Activated T-helper 2 cell treated with anti-CD3 and anti-CD28 coated beads, Interferon-gamma antibody, Interleukin-2, Interleukin-4, amounts not matched to agents 10 μg/mL and 5 μg/mL and 100 μg/mL, durations not matched to agents 14 hours and 24 hours and 36 hours (primary cell): ENCODE results near the gene CCDC83. TPM values are rescaled to one million over a fixed set of nuclear protein-coding genes. Genes with fewer than 3 reads are reported as not detected.

Source experiments
- DNase-seq: peaks from one replicate; pipeline ENCODE4 v3.0.0; 2021; ENCODE audit warnings: low spot score
- H3K27ac Mint-ChIP-seq: one replicate; pipeline ENCODE4 v1.8.0; 2021; ENCODE audit warnings: mixed read lengths
- H3K27me3 Mint-ChIP-seq: one replicate; pipeline ENCODE4 v1.8.0; 2021; ENCODE audit warnings: low read depth, mixed read lengths
- H3K36me3 Mint-ChIP-seq: one replicate; pipeline ENCODE4 v1.8.0; 2021; ENCODE audit warnings: low read depth, mixed read lengths
- H3K4me1 Mint-ChIP-seq: one replicate; pipeline ENCODE4 v1.8.0; 2021; ENCODE audit warnings: low read depth, mixed read lengths
- H3K4me3 Mint-ChIP-seq: one replicate; pipeline ENCODE4 v1.8.0; 2021; ENCODE audit warnings: low read depth, mild to moderate bottlenecking, moderate library complexity, mixed read lengths
- H3K9me3 Mint-ChIP-seq: one replicate; pipeline ENCODE4 v1.8.0; 2021; ENCODE audit warnings: mixed read lengths
- intact Hi-C: fragments of 100-400 bp; cut with micrococcal nuclease; formaldehyde crosslinking; loops from one replicate; pipeline ENCODE4 v1.15.1; 2023
- total RNA-seq: library from RNA; stranded (reverse); gene quantifications from 2 replicates; pipeline ENCODE4 v1.2.3, GENCODE V29; 2022

CCDC83 gene
- not detected in 2 replicates for total RNA-seq

GRCh38 chr11:85855341-85855656 lies at the start of gene CCDC83:
Gene CCDC83, plus strand, starts transcription at chr11:85855383. Its CDS starts 9,741 bp downstream, at chr11:85865124.
- H3K9me3 Mint-ChIP-seq: peaks cover under 1% of the 10 kb centered on the region
- H3K4me1 Mint-ChIP-seq: peaks cover 13% of the 10 kb centered on the region
- peaks cover 5% of the 10 kb centered on the region for H3K27me3 Mint-ChIP-seq
- intact Hi-C loops: loop anchor here (1.0 to 10.0 kb wide), 8 partner anchors 28 to 830 kb away; partner anchors contain the start of gene EED
- peak within 1 kb of the TSS; percentile 84 for H3K4me3 Mint-ChIP-seq
- peaks cover 14% of the 10 kb centered on the region for H3K36me3 Mint-ChIP-seq
- peak within 1 kb of the TSS; percentile 90 for H3K27ac Mint-ChIP-seq
- no peak for DNase-seq

GRCh38 chr11:85805387-85805786 lies 49.8 kb upstream of the CCDC83 start:
- Mint-ChIP-seq H3K27ac (no peak overlapping the region), H3K4me3 (no peak overlapping the region), H3K27me3 (peaks cover 2% of the 10 kb centered on the region), H3K36me3 (peaks cover 26% of the 10 kb centered on the region), H3K9me3 (peaks cover 5% of the 10 kb centered on the region), H3K4me1 (peaks cover 35% of the 10 kb centered on the region)
- no peak for DNase-seq
- intact Hi-C loops: no loop called here

- intact Hi-C loops: no loop called here
- Mint-ChIP-seq H3K27me3 (peaks cover 2% of the 10 kb centered on the region), H3K4me3 (no peak overlapping the region), H3K27ac (no peak overlapping the region), H3K36me3 (peaks cover 20% of the 10 kb centered on the region), H3K9me3 (no peaks in the 10 kb centered on the region), H3K4me1 (peaks cover 34% of the 10 kb centered on the region)
- no peak for DNase-seq
Measured at GRCh38 chr11:85806016-85806415, 49.2 kb upstream of the CCDC83 start.

DNA sequence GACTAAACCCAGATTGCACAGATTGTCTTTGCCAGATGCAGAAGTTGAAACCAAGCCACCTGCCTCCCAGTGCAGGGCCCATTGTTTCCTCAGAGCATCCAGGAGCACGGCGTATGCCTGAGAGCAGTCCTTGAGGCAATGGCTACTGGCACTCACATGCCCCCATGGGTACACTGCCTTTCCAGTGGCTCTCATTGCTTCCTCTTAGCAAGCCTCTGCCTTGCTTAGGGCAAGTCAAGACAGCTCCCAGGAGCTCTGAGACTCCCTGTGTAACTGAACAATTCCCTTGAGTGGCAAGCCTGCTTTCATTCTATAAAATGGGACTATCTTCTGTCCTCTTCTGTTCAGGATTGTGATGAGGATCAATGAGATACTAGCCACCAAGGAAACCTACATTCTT lies 48.3 kb upstream of the CCDC83 start:
- peaks cover 19% of the 10 kb centered on the region for H3K36me3 Mint-ChIP-seq
- no peak overlapping the region for H3K27ac Mint-ChIP-seq
- peaks cover 2% of the 10 kb centered on the region for H3K27me3 Mint-ChIP-seq
- no peaks in the 10 kb centered on the region for H3K9me3 Mint-ChIP-seq
- DNase-seq: no peak
- H3K4me3 Mint-ChIP-seq: no peak overlapping the region
- peaks cover 34% of the 10 kb centered on the region for H3K4me1 Mint-ChIP-seq
- intact Hi-C loops: no loop called here

DNA sequence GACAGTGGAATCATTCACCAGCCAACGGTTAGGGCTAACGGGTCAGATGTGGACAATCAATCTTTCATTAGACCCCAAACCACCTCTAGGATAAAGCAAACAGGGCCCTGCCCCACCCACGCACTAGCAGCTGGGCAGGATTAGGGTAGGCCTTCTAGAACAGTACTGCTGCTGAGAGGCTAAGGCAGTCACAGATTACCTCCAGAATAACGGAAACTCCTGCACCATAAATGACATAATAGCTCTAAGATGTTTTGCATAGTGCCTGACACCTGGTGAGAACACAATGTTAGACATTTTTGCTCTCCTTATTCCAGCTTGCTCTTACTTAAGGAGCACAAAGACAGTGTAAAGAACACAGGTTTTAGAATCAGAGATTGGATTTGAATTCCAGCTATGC lies 46.0 kb upstream of the CCDC83 start:
- peaks cover 38% of the 10 kb centered on the region for H3K4me1 Mint-ChIP-seq
- no peak overlapping the region for H3K4me3 Mint-ChIP-seq
- H3K9me3 Mint-ChIP-seq: no peaks in the 10 kb centered on the region
- H3K27me3 Mint-ChIP-seq: peaks cover 3% of the 10 kb centered on the region
- intact Hi-C loops: no loop called here
- peaks cover 7% of the 10 kb centered on the region for H3K36me3 Mint-ChIP-seq
- DNase-seq: no peak
- no peak overlapping the region for H3K27ac Mint-ChIP-seq

DNA sequence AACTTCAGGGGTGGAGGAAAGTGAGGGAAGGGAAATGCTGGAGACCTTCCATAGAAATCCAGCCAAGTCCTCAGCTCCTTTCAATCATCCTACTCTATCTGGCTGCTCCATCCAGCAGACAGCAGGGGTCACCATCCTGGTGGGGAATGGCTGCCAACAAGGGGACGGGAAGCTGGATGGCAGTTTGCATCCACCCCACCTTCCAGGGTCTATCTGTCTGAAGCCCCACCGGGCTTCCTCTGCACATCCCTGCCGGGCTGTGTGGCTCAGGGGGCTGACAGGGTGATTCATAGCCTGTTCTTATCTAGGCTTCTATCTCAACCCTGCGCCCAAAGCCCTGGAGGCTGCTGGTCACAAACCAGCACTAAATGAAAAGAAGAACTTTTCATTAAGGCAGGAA lies 45.3 kb upstream of the CCDC83 start:
- H3K4me1 Mint-ChIP-seq: peaks cover 41% of the 10 kb centered on the region
- peak overlapping the region; percentile 82 for H3K4me3 Mint-ChIP-seq
- peaks cover under 1% of the 10 kb centered on the region for H3K36me3 Mint-ChIP-seq
- intact Hi-C loops: loop anchor here (1.0 to 5.0 kb wide), 3 partner anchors 29 to 183 kb away; partner anchors contain the start of genes DLG2 and TMEM126B
- H3K27me3 Mint-ChIP-seq: peaks cover 3% of the 10 kb centered on the region
- DNase-seq: no peak
- no peaks in the 10 kb centered on the region for H3K9me3 Mint-ChIP-seq
- H3K27ac Mint-ChIP-seq: peak overlapping the region; percentile 52

DNA sequence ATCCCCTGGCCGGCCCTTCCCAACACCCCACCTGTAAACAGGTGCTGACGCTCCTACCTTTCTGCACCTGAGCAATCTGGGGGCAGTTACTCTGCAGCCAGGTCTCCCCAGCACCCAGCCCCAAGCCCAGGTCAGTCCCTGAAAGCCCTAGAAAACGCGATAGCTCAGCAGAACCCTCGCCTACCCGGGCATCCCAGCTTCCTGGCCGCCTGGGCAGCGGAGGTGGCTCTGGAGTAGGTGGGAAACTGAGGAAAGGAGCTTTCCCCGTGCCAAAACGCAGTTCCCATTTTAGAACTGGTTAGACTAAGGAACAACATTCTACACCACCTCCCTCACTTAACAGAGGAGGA lies 44.7 kb upstream of the CCDC83 start:
- no peak overlapping the region for H3K27ac Mint-ChIP-seq
- no peak for DNase-seq
- peaks cover 3% of the 10 kb centered on the region for H3K27me3 Mint-ChIP-seq
- peak overlapping the region; percentile 82 for H3K4me3 Mint-ChIP-seq
- H3K36me3 Mint-ChIP-seq: no peaks in the 10 kb centered on the region
- intact Hi-C loops: loop anchor here (1.0 to 5.0 kb wide), 3 partner anchors 30 to 183 kb away; partner anchors contain the start of genes DLG2 and TMEM126B
- H3K4me1 Mint-ChIP-seq: peaks cover 45% of the 10 kb centered on the region
- no peaks in the 10 kb centered on the region for H3K9me3 Mint-ChIP-seq

- Mint-ChIP-seq H3K9me3 (no peaks in the 10 kb centered on the region), H3K36me3 (no peaks in the 10 kb centered on the region), H3K4me3 (peak within 1 kb of the TSS; percentile 82), H3K4me1 (peaks cover 45% of the 10 kb centered on the region), H3K27ac (peak within 1 kb of the TSS; percentile 52), H3K27me3 (peaks cover 3% of the 10 kb centered on the region)
- intact Hi-C loops: loop anchor here (1.0 to 5.0 kb wide), 4 partner anchors 12 to 184 kb away; partner anchors contain the start of genes DLG2 and TMEM126B
- peak; percentile 74 for DNase-seq
Measured at GRCh38 chr11:85810871-85811611, 44.1 kb upstream of the CCDC83 start, which contains the start of gene SYTL2. Gene SYTL2, minus strand, starts transcription at chr11:85811141. Its CDS starts 53,416 bp downstream, at chr11:85757725.

DNA sequence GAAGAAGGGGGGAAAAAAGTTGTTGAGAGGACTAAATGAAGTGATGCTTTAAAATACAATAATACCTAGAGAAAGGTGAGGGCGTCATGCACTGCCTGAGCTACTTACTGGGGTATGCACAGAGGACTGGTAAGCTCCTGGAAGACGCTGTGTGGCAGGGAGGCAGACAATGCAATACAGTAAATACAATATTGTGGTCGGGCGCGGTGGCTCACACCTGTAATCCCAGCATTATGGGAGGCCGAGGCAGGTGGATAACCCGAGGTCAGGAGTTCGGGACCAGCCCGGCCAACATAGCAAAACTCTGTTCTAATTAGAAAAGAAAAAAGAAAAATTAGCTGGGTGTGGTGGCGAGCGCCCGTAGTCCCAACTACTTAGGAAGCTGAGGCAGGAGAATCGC lies 43.6 kb upstream of the CCDC83 start:
- Mint-ChIP-seq H3K27me3 (peaks cover 3% of the 10 kb centered on the region), H3K4me1 (peaks cover 44% of the 10 kb centered on the region), H3K9me3 (no peaks in the 10 kb centered on the region), H3K36me3 (no peaks in the 10 kb centered on the region), H3K4me3 (peak overlapping the region; percentile 73), H3K27ac (peak overlapping the region; percentile 1)
- intact Hi-C loops: loop anchor here (1.0 to 5.0 kb wide), 3 partner anchors 12 to 184 kb away; partner anchors contain the start of genes DLG2 and TMEM126B
- DNase-seq: no peak

DNA sequence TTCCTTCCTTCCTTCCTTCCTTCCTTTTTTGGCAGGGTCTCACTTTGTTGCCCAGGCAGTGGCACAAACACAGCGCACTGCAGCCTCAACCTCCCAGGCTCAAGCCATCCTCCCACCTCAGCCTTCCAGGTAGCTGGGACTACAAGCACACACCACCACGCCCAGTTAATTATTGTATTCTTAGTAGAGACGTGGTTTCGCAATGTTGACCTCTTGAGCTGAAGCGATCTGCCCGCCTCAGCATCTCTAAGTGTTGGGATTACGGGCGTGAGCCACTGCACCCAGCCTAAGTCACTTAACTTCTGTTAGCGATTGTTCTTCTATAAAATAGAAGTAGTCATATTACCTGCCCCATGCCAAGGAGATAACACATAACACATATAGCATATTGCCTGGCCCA lies 41.5 kb upstream of the CCDC83 start:
- no peaks in the 10 kb centered on the region for H3K9me3 Mint-ChIP-seq
- H3K27me3 Mint-ChIP-seq: peaks cover 3% of the 10 kb centered on the region
- H3K4me1 Mint-ChIP-seq: peaks cover 38% of the 10 kb centered on the region
- H3K27ac Mint-ChIP-seq: no peak overlapping the region
- no peaks in the 10 kb centered on the region for H3K36me3 Mint-ChIP-seq
- no peak overlapping the region for H3K4me3 Mint-ChIP-seq
- DNase-seq: no peak
- intact Hi-C loops: loop anchor here (5.0 kb wide), 1 partner anchor 186 kb away; the partner anchor contains the start of genes DLG2 and TMEM126B

GRCh38 chr11:85815186-85815931 lies 39.8 kb upstream of the CCDC83 start:
- Mint-ChIP-seq H3K9me3 (no peaks in the 10 kb centered on the region), H3K4me3 (no peak overlapping the region), H3K27me3 (peaks cover 3% of the 10 kb centered on the region), H3K4me1 (peaks cover 25% of the 10 kb centered on the region), H3K27ac (no peak overlapping the region), H3K36me3 (no peaks in the 10 kb centered on the region)
- DNase-seq: no peak
- intact Hi-C loops: loop anchor here (1.0 kb wide), 1 partner anchor 12 kb away; no protein-coding TSS in a partner anchor

DNA sequence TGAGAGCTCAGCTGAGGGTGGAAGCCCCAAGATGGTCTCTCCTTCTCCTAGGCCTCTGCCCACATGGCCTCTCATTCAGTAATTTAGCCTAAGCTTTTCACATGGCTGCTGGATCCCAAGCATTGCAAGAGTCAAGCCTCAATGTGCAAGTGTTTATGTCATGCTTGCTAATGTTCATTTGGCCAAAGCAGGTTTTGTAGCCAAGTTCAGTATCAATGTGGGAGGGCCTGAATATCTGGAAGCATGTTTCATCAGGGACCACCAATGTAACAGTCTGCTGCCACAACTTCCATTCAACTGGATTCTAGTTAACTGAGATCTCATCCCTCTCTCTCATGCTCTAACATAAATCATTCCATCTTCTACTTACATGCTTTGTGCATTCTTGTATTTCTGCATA lies 35.7 kb upstream of the CCDC83 start:
- H3K4me1 Mint-ChIP-seq: peaks cover 43% of the 10 kb centered on the region
- H3K27ac Mint-ChIP-seq: no peak overlapping the region
- H3K36me3 Mint-ChIP-seq: no peaks in the 10 kb centered on the region
- no peak for DNase-seq
- no peak overlapping the region for H3K4me3 Mint-ChIP-seq
- intact Hi-C loops: no loop called here
- no peaks in the 10 kb centered on the region for H3K27me3 Mint-ChIP-seq
- H3K9me3 Mint-ChIP-seq: no peaks in the 10 kb centered on the region

GRCh38 chr11:85821636-85822035 lies 33.5 kb upstream of the CCDC83 start:
- Mint-ChIP-seq H3K9me3 (no peaks in the 10 kb centered on the region), H3K27ac (no peak overlapping the region), H3K4me3 (no peak overlapping the region)

More at GRCh38 chr11:85821636-85822035, 33.5 kb upstream of the CCDC83 start:
- H3K36me3 Mint-ChIP-seq: no peaks in the 10 kb centered on the region
- DNase-seq: no peak
- no peaks in the 10 kb centered on the region for H3K27me3 Mint-ChIP-seq
- intact Hi-C loops: no loop called here
- H3K4me1 Mint-ChIP-seq: peaks cover 52% of the 10 kb centered on the region
